LHCN-M2 (cell line): Measurements from ENCODE around the gene GM2A. TPM values are rescaled to one million over a fixed set of nuclear protein-coding genes. Genes with fewer than 3 reads are reported as not detected.

Experiments used
- total RNA-seq: library from RNA; depleted of rRNA; stranded (reverse); fragments of >200 nt; gene quantifications from 2 replicates; pipeline ENCODE4 v1.2.3, GENCODE V29; 2014; rRNA removed

The GM2A gene
- total RNA-seq, 1 experiment from 2014 or later: 29.6 TPM

Other genes with a start within 250 kb of the GM2A start
- 1.0 and 7.3 TPM in 2 replicates for gene GPX3, start 232.6 kb upstream of the GM2A start, total RNA-seq
- 151 and 186 TPM in 2 replicates for gene TNIP1, start 172.2 kb upstream of the GM2A start, total RNA-seq
- gene ANXA6, start 95.4 kb upstream of the GM2A start, total RNA-seq: 777 and 795 TPM in 2 replicates
- gene CCDC69, start 29.1 kb upstream of the GM2A start, total RNA-seq: 0.13 and 0.29 TPM in 2 replicates
- gene SLC36A3, start 50.6 kb downstream of the GM2A start, total RNA-seq: not detected in 2 replicates
- gene SLC36A2, start 94.4 kb downstream of the GM2A start, total RNA-seq: not detected in 2 replicates
- 6.5 and 11.7 TPM in 2 replicates for gene SLC36A1, start 194.4 kb downstream of the GM2A start, total RNA-seq